GM12865 (cell line): Measurements from ENCODE around the gene CCAR1.
"Not testable (repeated sequence)": the region's sequence is repeated elsewhere in the genome, so short reads cannot be mapped to it uniquely, and the experiment has no call there.

Experiments
- DNase-seq: peaks from one replicate; pipeline ENCODE4 v3.0.0; 2010; ENCODE audit warnings: low read depth
- H3K4me3 ChIP-seq: 2 replicates; pipeline ENCODE4 v1.5.1; 2011; ENCODE audit warnings: mild to moderate bottlenecking, low read depth, low read length, control low read depth
- CTCF ChIP-seq: IDR thresholded peaks from 2 replicates; pipeline ENCODE4 v1.5.1; 2011; ENCODE audit warnings: low read length, control low read depth, low read depth, inconsistent platforms; ENCODE audit not compliant: insufficient read depth; ENCODE audit errors: missing control alignments

CCAR1 gene

GRCh38 chr10:68831961-68832455 lies 111.0 kb downstream of the CCAR1 start:
- H3K4me3 ChIP-seq = no peak overlapping the region
- TF ChIP-seq CTCF = no peak
- DNase-seq = no peak

DNA sequence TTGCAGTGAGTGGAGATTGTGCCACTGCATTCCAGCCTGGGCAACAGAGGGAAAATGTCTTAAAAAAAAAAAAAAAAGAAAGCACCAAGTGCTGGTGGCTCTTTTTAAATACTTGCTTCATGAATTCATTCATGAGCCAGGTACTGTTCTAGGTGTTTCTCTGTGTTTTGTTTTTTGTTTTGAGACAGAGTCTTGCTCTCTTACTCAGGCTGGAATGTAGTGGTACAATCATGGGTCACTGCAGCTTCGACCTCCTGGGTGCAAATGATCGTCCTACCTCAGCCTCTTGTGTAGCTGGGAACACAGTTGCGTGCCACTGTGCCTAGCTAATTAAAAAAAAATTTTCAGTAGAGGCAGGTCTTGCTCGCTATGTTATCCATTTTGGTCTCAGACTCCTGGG lies 111.6 kb downstream of the CCAR1 start:
- no peak for DNase-seq
- no peak for TF ChIP-seq CTCF
- H3K4me3 ChIP-seq = no peak overlapping the region

- no peak for TF ChIP-seq CTCF
- DNase-seq = no peak
- H3K4me3 ChIP-seq = no peak overlapping the region
Measured at GRCh38 chr10:68837626-68838322, 116.7 kb downstream of the CCAR1 start.

GRCh38 chr10:68840650-68841049 lies 119.6 kb downstream of the CCAR1 start:
- DNase-seq, H3K4me3 ChIP-seq: not testable (repeated sequence)
